HL-60/S4 (cell line): Measurements from ENCODE around the gene FGF12.

Source experiments
- in situ Hi-C: fragments of 300-500 bp; cut with MboI; formaldehyde crosslinking; loops from 2 replicates; pipeline ENCODE4 v1.14.3; 2022; ENCODE audit warnings: low sequenced_read_pairs

Gene FGF12

GRCh38 chr3:192417559-192418055 is 309.7 kb downstream of the FGF12 start:
- in situ Hi-C loops = no loop called here

GRCh38 chr3:192417017-192417416 is 310.3 kb downstream of the FGF12 start:
- in situ Hi-C loops = no loop called here

GRCh38 chr3:192413461-192413860 is 313.9 kb downstream of the FGF12 start:
- in situ Hi-C loops = no loop called here

GRCh38 chr3:192410684-192410960 is 316.7 kb downstream of the FGF12 start:
- in situ Hi-C loops = no loop called here

- in situ Hi-C loops = no loop called here
These were observed 317.3 kb downstream of the FGF12 start for GRCh38 chr3:192409838-192410683.

GRCh38 chr3:192409201-192409837 is 318.0 kb downstream of the FGF12 start:
- in situ Hi-C loops = no loop called here

GRCh38 chr3:192408647-192409200 is 318.6 kb downstream of the FGF12 start:
- in situ Hi-C loops = no loop called here

- in situ Hi-C loops = no loop called here
These were observed 319.2 kb downstream of the FGF12 start for GRCh38 chr3:192408007-192408646.

GRCh38 chr3:192399767-192400166 is 327.6 kb downstream of the FGF12 start:
- in situ Hi-C loops = no loop called here

- in situ Hi-C loops = no loop called here
These were observed 330.3 kb downstream of the FGF12 start for GRCh38 chr3:192397012-192397411.

- in situ Hi-C loops = no loop called here
These were observed 331.8 kb downstream of the FGF12 start for GRCh38 chr3:192395506-192395905.

- in situ Hi-C loops = no loop called here
These were observed 334.4 kb downstream of the FGF12 start for GRCh38 chr3:192392986-192393385.

GRCh38 chr3:192382861-192383260 is 344.5 kb downstream of the FGF12 start:
- in situ Hi-C loops = no loop called here

- in situ Hi-C loops = no loop called here
These were observed 353.8 kb downstream of the FGF12 start for GRCh38 chr3:192373586-192373985.

- in situ Hi-C loops = no loop called here
These were observed 354.3 kb downstream of the FGF12 start for GRCh38 chr3:192373032-192373431.

GRCh38 chr3:192372616-192373015 is 354.7 kb downstream of the FGF12 start:
- in situ Hi-C loops = no loop called here

GRCh38 chr3:192371870-192372400 is 355.4 kb downstream of the FGF12 start:
- in situ Hi-C loops = no loop called here

GRCh38 chr3:192367616-192368015 is 359.7 kb downstream of the FGF12 start:
- in situ Hi-C loops = no loop called here

GRCh38 chr3:192366916-192367315 is 360.4 kb downstream of the FGF12 start:
- in situ Hi-C loops = no loop called here

GRCh38 chr3:192365571-192365970 is 361.8 kb downstream of the FGF12 start:
- in situ Hi-C loops = no loop called here

- in situ Hi-C loops = no loop called here
These were observed 363.0 kb downstream of the FGF12 start for GRCh38 chr3:192364316-192364715.
